ENCODE measurements around the gene IFIT1. TPM values are rescaled to one million over a fixed set of nuclear protein-coding genes. Genes with fewer than 3 reads are reported as not detected.
A peak's percentile ranks its signal among the peaks of the same experiment; 100 is the strongest.

IFIT1 gene
- 10.2 and 23.3 TPM in 2 replicates for total RNA-seq

DNA sequence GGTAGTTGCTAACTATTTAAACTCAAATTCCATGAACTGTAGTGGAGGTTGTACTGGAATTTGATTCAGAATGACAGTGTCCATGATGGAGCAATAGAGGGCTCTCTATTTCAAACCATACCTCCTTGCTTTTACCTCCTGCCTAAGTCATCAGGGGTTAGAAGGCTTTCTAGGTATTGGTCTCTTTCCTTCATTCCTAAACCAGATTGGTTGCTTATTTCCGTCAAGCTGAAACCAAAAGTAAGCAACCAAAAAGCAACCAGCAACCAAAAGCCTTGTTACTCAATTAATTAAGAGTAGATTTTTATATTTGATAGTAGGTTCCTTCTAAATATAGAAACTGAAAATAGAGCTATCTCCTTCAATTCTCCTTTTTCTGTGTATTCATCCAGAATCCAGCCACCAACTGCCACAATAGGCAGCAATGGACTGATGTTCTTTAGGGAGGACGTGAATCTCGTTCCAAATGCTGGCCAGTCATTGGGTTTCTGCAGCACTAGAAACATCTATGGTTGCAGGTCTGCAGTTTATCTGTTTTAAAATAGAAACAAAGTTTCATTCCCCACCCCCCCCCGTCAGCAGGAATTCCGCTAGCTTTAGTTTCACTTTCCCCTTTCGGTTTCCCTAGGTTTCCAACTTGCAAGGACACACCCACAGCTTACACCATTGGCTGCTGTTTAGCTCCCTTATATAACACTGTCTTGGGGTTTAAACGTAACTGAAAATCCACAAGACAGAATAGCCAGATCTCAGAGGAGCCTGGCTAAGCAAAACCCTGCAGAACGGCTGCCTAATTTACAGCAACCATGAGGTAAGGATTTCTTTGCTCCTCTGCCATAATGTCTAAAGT lies at the start of gene IFIT1:
Gene IFIT1, plus strand, starts transcription at position 717 of the 850 bp plus-strand sequence. Its CDS starts 90 bp downstream, at position 807.
- DNase-seq (ENCODE audit: low read depth): peak; percentile 94

GRCh38 chr10:89343089-89343767 lies 49.2 kb upstream of the IFIT1 start:
- no peak for DNase-seq (ENCODE audit: low read depth)

DNA sequence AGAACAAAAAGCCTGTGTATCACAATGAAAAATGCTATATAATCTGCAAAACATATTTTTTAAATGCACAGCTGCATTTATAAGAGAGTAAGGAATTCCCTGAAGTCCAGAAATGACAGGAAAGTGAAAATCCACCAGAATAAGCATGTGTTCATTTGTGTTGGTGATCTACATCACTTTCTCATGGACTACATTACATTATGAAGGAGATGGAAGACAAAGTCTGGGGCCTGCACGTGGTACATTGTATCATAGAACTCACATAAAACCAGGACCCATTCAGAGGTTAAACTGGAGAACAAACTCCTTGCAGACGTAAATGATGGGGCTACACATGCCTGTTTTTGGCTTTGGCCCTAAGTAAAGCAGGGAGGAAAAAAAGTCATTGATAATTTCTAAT lies 48.3 kb upstream of the IFIT1 start:
- DNase-seq (ENCODE audit: low read depth): no peak

DNA sequence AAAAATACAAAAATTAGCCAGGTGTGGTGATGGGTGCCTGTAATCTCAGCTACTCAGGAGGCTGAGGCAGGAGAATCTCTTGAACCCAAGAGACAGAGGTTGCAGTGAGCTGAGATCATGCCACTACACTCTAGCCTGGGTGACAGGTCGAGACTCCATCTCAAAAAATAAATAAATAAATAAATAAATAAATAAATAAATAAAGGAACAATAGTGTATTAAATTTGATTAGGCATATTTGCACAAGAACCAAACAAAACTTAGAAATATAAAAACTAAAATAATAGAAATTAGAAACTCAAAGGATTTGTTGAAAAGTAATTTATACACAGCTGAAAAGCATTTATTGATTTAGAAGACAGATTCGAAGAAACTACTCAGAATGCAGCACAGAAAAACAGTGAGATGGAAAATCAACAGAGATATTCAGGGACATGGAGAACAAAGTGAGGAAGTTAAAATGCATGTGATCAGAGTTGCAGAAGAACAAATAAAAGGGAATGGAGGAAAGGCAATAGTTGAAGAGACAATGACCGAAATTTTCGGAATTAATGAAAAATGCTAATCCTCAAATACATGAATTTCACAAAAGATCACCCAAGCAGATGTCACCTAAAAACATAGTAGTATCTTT lies 46.9 kb upstream of the IFIT1 start:
- DNase-seq (ENCODE audit: low read depth): no peak

DNA sequence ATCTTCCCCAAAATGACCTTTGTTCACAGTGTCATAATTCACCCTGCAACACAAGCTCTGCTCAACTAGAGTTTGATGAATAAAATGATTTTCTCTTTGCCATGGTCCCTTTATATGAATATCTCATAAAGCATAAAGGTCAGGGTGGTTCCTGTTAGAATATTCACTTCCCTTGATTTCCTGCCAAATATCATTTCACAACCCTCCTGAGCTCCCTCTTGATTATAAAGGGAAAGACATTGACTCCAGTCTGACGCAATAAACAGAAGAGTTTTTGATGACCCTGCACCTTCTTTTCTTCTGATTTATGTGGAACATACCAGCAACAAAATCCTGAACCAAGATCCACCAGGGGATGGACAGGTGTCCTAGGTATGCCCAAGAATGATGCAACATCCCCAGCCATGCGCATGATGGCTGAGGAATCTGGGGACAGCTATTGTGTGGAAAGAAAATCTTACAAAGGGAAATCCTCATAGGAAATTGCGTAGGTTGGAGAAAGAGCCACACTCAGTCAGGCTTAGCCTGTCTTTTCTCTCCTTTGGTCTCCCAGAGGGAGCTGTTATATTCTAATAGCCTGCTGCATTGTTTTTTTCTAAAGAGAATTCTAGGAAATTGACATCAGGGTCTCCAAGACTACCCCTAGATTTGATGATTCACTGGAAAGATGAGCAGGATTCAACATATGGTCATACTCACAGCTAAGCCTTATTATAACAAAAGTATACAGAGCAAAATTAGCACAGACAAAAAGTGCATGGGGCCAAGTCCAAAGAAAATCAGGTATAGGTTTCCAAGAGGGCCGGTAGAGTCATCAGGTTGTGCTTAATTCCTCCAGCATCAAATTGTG lies 45.8 kb upstream of the IFIT1 start:
- peak; percentile 62 for DNase-seq (ENCODE audit: low read depth)

GRCh38 chr10:89347701-89348457 lies 44.5 kb upstream of the IFIT1 start:
- peak; percentile 47 for DNase-seq (ENCODE audit: low read depth)

DNA sequence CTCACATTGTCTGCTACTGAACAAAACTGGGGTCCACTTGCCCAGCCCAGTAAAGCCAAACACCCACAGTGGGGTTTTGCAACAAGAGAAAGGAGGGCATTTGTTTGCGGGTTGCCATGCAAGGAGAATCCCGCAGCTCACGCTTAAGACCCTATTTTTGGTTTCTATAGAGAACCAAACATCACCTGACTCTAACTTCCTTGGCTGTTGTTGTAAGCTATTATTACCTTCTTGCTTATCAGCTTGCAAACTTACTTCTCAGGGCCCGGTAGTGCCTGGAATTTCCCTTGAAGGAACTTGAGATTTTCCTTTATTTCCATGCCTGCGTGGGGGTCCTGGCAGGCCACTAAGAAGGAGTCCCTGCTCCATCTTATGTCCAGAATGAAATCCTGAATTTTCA lies 43.9 kb upstream of the IFIT1 start:
- no peak for DNase-seq (ENCODE audit: low read depth)

DNA sequence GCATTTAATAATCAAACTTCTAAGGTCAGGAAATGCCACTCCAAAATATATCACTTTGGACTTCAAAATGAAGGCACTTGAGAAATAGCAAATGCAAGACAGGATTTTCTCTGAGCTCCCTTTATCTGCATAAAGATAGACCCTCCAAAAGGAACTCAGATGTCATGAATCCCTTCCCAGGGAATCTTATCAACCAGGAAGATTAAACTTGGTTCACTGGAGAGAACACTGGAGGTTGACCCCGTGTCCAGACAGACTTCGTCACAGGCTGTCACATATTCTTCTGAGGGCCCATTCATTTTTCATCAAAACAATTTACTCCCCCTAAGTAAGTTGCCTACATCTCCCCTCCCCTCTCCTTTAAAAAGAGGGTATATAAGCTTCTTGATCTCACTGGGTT lies 43.4 kb upstream of the IFIT1 start:
- no peak for DNase-seq (ENCODE audit: low read depth)

GRCh38 chr10:89350631-89351315 lies 41.6 kb upstream of the IFIT1 start:
- peak; percentile 62 for DNase-seq (ENCODE audit: low read depth)

DNA sequence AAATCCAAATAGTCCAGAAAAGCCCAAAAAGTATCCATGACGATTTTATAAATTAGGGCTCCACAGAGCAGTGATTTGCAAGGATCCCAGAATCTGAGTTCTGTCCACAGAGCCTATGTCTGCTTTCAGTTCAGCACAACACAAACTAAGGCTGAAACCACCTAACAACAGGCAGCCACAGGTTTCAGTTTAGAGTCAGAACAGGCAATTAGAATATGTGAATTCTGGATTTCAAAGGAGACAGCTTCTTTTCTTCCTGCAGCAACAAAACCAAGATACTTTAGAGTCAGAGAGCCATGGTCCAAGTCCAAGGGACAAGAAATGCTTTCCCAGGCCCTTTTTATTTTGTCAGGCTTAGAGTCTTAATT lies 41.0 kb upstream of the IFIT1 start:
- peak; percentile 75 for DNase-seq (ENCODE audit: low read depth)

DNA sequence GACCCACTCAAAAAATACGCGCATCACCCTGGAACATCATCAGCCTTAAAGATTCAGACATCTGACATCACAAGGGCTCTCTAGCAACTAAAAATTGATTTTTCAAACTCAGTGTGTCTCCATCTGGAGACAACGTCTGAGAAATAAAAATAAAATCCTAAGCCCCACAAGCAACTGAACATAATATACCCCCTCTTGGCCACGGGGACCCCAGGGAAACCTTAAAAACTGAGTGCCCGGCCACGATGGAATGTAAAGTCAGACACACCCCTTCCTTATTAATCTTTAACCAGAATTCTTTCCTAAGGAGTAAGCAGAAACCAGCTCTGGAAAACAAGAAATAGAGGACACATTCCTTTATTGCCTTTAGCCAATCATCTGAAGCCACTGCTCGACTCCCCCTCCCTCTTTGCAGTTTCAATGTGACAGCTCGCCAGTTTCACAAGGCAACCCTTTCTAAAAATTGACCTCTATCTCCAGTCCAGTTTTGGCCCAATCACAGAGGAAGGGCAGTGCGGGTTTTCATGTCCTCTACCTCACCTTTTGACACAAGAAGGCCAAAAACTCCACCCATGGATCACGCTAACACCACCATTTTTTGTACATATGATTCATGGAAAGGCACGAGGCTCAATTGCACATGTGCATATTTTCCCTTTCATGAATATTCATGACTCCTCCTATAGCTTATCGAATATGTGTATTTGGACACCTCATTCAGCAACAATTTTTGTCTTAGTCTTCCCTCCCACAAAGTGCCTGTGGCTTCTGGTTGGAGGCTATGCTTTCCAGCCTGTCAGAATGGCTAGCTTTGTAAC lies 40.4 kb upstream of the IFIT1 start:
- DNase-seq (ENCODE audit: low read depth): peak; percentile 99

DNA sequence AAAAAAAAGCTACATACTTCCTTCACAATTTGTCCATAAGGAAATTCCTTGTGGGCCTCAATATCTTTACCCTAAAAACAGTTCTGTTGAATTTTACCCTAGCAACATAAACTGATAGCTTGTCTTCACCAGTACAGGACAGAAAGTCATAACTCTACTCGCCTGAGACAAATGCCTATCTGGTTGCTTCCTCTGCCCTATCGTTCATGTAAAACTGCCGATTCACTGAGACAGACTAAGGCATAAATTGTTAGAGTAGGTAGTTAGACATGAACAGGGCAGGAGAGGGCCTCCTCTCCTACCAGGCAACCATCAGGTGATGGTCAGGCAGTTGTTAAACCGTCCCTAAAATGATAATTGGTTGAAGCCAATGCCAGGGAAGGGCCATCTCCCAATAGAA lies 39.6 kb upstream of the IFIT1 start:
- DNase-seq (ENCODE audit: low read depth): no peak

DNA sequence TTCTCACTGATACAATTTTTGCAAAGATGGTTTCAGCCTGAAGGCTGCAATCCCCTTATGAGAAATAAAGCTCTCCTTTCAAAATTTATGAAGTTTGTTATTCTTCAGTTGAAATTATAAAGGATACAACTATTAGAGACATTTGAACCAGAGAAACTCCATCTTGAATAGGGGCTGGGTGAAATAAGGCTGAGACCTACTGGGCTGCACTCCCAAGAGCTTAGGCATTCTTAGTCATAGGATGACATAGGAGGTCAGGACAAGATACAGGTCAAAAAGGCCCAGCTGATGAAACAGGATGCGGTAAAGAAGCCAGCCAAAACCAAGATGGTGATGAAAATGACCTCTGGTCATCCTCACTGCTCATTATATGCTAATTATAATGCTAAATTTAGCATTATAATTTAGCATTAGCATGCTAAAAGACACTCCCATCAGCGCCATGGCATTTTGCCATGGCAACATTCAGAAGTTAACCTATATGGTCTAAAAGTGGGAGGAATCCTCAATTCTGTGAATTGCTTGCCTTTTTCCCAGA lies 37.0 kb upstream of the IFIT1 start:
- DNase-seq (ENCODE audit: low read depth): no peak

DNA sequence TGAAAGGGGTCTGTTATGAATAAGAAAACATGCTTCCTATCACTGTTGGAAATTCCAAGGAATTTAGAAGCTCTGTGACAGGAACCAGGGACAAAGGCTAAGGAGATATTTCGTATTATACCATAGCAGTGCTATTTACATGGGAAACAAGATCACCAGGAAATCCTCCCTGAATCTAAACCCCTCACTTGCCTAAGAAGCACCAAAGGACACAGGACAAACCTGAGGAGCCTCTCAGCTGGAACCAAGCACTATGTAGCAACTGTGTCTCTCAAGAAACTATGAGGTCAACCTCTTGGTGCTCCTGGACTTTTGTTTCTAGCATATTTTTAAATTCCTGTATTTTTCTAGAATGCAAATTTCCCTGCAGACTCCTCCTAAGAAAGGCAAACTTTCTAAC lies 35.3 kb upstream of the IFIT1 start:
- DNase-seq (ENCODE audit: low read depth): peak; percentile 61

GRCh38 chr10:89357975-89358374 lies 34.4 kb upstream of the IFIT1 start:
- no peak for DNase-seq (ENCODE audit: low read depth)

DNA sequence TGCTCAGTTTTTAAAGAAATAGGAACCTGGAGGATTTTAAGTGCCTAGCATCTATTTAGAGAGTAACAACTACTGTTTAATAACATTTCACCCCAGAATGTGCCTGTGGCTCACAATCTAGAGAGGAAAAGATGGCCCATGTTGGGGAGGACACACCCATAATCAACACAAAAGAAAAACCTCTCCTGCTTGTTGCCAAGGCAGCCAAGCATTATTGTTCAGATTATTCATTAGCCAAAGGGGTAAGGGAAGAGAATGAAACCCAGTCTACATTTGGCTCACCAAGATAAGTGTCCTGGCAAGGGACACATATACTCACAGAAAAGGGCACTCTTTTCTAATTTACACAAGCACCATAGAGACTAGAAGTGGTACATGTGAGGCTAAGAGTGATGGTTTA lies 32.3 kb upstream of the IFIT1 start:
- DNase-seq (ENCODE audit: low read depth): peak; percentile 81

- DNase-seq (ENCODE audit: low read depth): no peak
These were observed 29.5 kb upstream of the IFIT1 start for GRCh38 chr10:89362929-89363328.

DNA sequence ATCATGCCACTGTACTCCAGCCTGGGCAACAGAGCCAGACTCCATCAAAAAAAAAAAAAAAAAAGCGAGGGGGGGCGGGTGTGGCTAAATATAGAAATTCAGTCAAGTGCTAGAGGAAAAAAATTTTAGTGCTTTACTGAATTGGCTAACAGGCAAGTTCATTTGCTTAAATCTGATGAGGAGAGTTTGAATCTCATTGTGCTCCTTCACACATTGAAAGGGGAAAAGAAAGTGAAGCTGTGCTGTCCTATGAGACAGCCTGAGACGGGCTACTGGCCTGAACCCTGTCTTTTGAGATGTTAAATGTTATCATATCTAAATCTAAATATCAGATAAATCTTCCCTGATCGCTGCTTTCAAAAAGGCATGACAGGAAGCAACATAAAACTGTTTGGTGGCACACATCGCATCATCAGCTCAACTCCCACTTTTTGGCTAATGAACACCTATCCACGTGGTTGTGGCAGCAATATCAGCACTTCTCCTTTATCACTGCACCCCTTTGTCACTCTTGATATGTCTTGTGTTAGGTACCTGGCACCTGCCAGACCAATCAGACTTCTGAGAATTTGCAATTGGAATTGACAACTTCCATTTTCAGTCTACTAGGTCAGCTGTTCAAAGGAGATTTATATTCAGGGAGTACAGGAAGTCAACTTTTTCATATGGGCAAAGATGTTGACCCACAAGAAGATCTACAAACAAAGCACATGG lies 28.5 kb upstream of the IFIT1 start:
- no peak for DNase-seq (ENCODE audit: low read depth)

GRCh38 chr10:89364531-89364930 lies 27.9 kb upstream of the IFIT1 start:
- DNase-seq (ENCODE audit: low read depth): no peak
